ENCODE measurements around the gene LGR5. TPM values are rescaled to one million over a fixed set of nuclear protein-coding genes. Genes with fewer than 3 reads are reported as not detected.

LGR5 gene
- total and polyA plus RNA-seq, 2 of the 13 experiments (the other 11 are each of a cell fraction or from before 2014, with no cell fraction given): 37.0 to 121 TPM

- no peak for TF ChIP-seq CEBPZ (IDR thresholded peaks at IDR 0.05; ENCODE audit: low read length)
- TF ChIP-seq THAP8 (CRISPR knock-in tag; IDR thresholded peaks at IDR 0.05; ENCODE audit: borderline replicate concordance): no peak
- TF ChIP-seq RORA (CRISPR knock-in tag; IDR thresholded peaks at IDR 0.05): no peak
- no peak for TF ChIP-seq ZNF414 (CRISPR knock-in tag; IDR thresholded peaks at IDR 0.05)
- no peak; the same call in 1 of the 2 replicates for TF ChIP-seq NR0B2 (CRISPR knock-in tag; IDR thresholded peaks at IDR 0.05)
- no peak for TF ChIP-seq CHCHD3 (CRISPR knock-in tag; IDR thresholded peaks at IDR 0.05)
- TF ChIP-seq BORCS8-MEF2B (CRISPR knock-in tag; IDR thresholded peaks at IDR 0.05): no peak
- TF ChIP-seq SKIL (CRISPR knock-in tag; IDR thresholded peaks at IDR 0.05; ENCODE audit: borderline replicate concordance): peak; percentile 97
- 0 out of 2 replicates have a peak, but pooled peaks have one; percentile 36 for TF ChIP-seq HNRNPL (IDR thresholded peaks at IDR 0.05; ENCODE audit: low read depth, low read length)
- TF ChIP-seq KDM4B (CRISPR knock-in tag; IDR thresholded peaks at IDR 0.05): peak; percentile 57; the same call in 1 of the 2 replicates
- peak; percentile 82; the same call in 1 of the 2 replicates for TF ChIP-seq ZFYVE20 (CRISPR knock-in tag; IDR thresholded peaks at IDR 0.05; ENCODE audit: borderline replicate concordance, low read depth)
- TF ChIP-seq GRHL1 (CRISPR knock-in tag; conservative IDR thresholded peaks at IDR 0.05): no peak
- no peak for TF ChIP-seq ZNF296 (CRISPR knock-in tag; conservative IDR thresholded peaks at IDR 0.05)
- no peak for TF ChIP-seq ZFY (CRISPR knock-in tag; IDR thresholded peaks at IDR 0.05)
- no peak for TF ChIP-seq HNRNPLL (IDR thresholded peaks at IDR 0.05; ENCODE audit: low read depth, low read length, poor library complexity, severe bottlenecking)
- no peak for TF ChIP-seq NFIB (CRISPR knock-in tag; IDR thresholded peaks at IDR 0.05; ENCODE audit: borderline replicate concordance)
- peak; percentile 51; the same call in 1 of the 2 replicates for TF ChIP-seq ZC3H13 (CRISPR knock-in tag; IDR thresholded peaks at IDR 0.05)
Measured at GRCh38 chr12:71440763-71441748, 1.5 kb downstream of the LGR5 start (continued).
